ENCODE results near the gene BPNT1.
A peak's percentile ranks its signal among the peaks of the same experiment; 100 is the strongest.
"Not testable (repeated sequence)": the region's sequence is repeated elsewhere in the genome, so short reads cannot be mapped to it uniquely, and the experiment has no call there.

Gene BPNT1

DNA sequence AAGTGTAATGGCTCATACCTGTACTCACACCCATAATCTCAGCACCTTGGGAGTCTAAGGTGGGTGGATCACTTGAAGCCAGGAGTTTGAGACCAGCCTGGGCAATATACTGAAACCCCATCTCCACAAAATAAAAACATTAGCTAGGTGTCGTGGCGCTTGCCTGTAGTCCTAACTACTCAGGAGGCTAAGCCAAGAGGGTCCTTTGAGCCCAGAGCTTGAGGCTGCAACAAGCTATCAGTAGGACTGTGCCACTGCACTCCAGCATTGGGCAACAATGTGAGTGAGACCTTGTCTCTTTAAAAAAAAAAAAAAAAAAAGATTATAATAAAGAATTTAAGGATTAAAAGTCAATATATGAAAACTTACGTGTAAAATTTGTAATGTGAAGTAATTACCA is 11.7 kb downstream of the BPNT1 start:
- DNase-seq (ENCODE audit: low spot score): no peak

- no peak for DNase-seq (ENCODE audit: low spot score)
Observed at GRCh38 chr1:220076861-220077762, 12.5 kb downstream of the BPNT1 start.

GRCh38 chr1:220067269-220068204 is 22.1 kb downstream of the BPNT1 start:
- DNase-seq (ENCODE audit: low spot score): no peak

DNA sequence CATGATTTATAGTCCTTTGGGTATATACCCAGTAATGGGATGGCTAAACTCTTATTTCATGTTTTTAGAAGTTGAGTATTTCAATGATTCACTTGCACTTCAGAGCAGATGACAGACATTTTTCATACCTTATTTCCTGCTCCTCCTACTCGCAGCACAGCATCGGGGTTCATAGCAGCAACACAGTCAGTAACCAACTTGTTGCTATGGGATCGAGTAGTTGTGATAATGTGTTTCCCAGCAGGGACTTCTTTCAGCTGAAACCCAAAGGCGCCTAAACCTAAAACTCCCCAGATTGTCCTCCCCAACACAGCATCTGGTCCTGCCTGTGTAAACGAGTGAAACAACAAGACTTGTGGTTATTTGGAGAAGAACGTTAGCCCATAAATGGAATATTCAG is 27.0 kb downstream of the BPNT1 start:
- no peak for DNase-seq (ENCODE audit: low spot score)

GRCh38 chr1:220060876-220061275 is 28.7 kb downstream of the BPNT1 start:
- no peak for DNase-seq (ENCODE audit: low spot score)

- no peak for DNase-seq (ENCODE audit: low spot score)
Observed at GRCh38 chr1:220056374-220056773, 33.2 kb downstream of the BPNT1 start.

DNA sequence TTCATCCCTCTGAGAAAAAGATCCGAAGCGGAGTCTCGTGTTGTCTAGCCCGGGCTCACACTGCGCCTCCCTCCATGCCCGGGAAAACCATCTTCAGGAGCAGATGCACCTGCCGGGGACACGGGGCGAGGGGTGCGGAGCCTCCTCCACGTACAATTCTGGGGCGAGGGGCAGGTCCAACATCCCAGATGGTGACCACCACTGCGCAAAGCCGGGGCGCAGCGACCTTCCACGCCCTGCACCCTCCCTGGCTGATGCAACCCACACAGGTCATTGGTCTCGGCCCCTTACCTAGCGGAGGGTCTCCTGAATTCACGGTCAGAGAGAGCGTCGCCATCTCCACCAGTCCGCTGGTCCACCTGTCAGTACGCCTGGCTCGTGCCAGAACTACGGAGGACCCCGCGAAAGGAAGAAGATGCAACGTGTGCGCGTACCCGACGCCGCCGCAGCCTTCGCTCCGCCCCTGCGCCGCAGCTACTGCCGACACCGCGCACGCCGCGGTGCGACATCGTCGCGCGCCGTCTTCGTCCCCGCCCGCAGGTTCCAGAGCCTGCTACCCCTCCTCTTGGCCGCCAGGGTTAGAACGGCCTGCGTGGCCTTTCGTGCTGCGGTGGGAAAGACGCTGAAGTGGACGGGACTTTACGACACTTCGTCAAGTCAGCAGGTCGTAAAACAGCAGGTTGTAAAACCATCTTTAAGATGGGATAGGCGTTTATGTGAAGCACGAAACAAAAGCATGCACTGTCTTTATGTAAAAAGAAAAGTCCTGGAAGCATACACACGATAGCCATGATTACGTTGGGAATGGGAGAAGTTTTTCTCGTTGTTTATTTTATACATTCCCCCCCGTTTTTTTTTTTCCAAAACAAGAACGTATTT is 43.3 kb downstream of the BPNT1 start, which contains the start of gene EPRS1:
EPRS1 (minus strand) TSS at position 454 of the 879 bp plus-strand sequence; CDS start at position 337, 117 bp downstream.
- DNase-seq (ENCODE audit: low spot score): peak; percentile 96

DNA sequence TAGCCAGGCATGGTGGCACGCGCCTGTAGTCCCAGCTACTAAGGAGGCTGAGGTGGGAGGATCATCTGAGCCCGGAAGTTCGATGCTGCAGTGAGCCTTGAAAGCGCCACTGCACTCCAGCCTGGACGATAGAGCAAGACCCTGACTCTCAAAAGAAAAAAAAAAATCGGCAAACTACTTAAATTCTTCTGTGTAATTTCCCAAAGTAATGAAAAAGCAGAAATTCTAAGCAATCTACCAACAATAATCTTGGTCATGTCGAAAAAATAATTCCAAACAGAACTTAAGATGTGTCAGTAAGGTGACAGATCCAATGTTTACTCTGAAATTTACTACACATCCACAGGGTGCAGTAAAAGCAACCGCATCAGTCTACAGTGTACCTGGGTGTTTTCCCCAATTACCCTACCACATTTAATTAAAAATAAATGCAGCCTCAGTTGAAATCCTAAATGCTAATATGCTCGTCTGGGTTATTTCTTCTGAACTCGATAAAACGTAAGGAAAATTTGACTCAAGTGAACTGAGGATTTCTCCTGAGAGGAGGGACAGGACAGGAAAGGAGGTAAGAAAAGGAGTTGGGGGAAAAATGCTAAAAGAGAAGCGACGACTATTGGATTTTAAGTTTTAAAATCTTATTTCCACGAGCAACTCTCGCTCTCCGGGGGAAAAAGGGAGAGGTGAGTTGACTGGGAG is 44.1 kb downstream of the BPNT1 start:
- DNase-seq (ENCODE audit: low spot score): no peak

DNA sequence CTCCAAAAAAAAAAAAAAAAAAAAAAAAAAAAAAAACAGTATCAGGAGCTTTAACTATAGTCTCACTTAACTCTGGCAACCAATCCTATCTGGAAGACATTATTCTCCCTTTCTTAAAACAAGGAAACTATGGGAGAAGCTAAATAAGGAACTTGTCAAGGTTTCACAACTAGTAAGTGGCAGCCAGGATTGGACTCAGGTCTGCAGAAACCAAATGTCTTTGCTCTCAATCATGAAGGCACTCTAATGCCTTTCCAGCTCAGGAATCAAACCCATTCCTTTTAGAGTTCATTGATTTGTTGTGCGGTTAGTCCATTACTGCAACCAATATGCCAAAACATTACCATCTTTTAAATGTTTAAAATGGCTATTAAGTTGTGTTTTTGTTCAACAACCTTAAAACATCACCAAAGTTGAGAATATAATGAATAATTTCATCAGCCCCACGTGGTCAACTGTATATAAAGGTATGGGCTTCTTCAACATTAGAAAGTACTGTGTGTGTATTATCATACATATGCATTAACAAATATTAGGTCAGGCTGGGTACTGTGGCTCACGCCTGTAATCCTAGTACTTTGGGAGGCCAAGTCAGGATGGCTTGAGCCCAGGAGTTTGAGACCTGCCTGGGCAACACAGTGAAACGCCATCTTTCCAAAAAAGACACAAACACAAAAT is 44.8 kb downstream of the BPNT1 start:
- no peak for DNase-seq (ENCODE audit: low spot score)

GRCh38 chr1:220043646-220044045 is 45.9 kb downstream of the BPNT1 start:
- DNase-seq (ENCODE audit: low spot score): no peak

- no peak for DNase-seq (ENCODE audit: low spot score)
Observed at GRCh38 chr1:220040028-220040596, 49.5 kb downstream of the BPNT1 start.

DNA sequence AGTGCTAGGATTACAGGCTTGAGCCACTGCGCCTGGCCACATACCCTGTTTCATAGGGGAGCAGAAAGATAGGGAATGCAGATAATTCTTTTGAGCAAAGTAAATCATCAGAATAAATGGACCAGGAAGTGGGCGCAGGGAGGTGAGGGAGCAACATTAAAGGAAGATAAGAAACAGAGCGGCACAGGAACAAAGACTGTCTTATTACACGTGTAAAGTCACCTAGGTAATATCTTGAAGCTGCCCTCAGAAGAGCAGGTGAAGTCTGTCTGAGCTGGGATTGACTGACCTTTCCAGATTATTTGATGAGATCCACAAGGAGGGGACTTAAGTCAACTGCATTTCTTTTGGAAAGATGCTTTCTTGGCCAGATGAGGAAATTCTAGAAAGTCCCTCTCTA is 50.9 kb downstream of the BPNT1 start:
- no peak for DNase-seq (ENCODE audit: low spot score)

- DNase-seq (ENCODE audit: low spot score): not testable (repeated sequence)
Observed at GRCh38 chr1:220037810-220038209, 51.8 kb downstream of the BPNT1 start.

DNA sequence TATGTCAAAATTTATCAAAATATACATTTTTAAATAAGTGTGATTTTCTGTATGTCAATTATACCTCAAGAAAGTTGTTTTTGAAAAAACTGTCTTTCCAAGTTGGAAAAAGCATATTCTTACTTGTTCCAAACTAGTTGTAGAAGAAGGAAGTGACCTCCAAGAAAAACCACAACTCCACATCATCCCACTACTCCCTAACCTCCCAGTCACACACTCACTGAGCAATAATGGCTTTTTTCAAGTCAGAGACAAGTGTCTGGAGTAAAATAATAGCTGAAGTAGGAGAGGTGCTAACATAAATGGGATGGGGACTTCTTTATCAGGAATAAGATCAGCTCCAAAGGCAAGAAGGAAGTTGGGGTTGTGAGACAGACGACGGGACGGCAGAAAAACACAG is 56.7 kb downstream of the BPNT1 start:
- no peak for DNase-seq (ENCODE audit: low spot score)

- DNase-seq (ENCODE audit: low spot score): no peak
Observed at GRCh38 chr1:220031287-220031686, 58.3 kb downstream of the BPNT1 start.

DNA sequence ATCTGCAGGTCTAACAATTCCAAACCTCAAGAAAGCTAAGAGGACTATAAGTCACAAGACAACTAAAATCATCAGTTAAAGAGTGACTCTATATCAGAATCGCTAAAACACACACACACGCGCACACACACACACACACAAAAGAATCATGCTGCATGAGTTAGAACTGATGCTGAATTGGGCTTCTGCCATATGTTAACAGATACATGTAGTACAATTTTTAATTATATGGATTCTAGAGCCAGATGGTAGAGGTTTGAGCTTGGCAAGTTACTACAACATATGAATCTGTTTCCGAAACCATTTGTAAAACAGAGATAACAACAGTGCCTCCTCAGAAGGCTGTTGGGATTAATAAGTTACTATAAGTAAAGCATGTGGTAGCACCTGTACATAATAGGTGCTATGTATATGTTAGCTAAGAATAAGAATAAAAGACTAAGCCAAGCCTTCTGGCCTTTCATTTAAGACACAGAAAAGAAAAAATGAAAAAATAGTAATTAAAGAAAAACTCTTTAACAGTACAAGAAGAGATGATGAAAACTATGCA is 61.2 kb downstream of the BPNT1 start:
- DNase-seq (ENCODE audit: low spot score): no peak

GRCh38 chr1:220019071-220019470 is 70.5 kb downstream of the BPNT1 start:
- DNase-seq (ENCODE audit: low spot score): no peak

GRCh38 chr1:220013497-220013896 is 76.1 kb downstream of the BPNT1 start:
- DNase-seq (ENCODE audit: low spot score): no peak

GRCh38 chr1:220012259-220012658 is 77.3 kb downstream of the BPNT1 start:
- no peak for DNase-seq (ENCODE audit: low spot score)

GRCh38 chr1:220011620-220012019 is 78.0 kb downstream of the BPNT1 start:
- no peak for DNase-seq (ENCODE audit: low spot score)

Data from AG08396 (cell line).